Stimulated activated CD8-positive, alpha-beta memory T cell treated with anti-CD3 and anti-CD28 coated beads, Interleukin-4, amount 100 ng/mL, for 48 hours (primary cell): Measurements from ENCODE around the gene NUBPL.
"Not testable (repeated sequence)": the region's sequence is repeated elsewhere in the genome, so short reads cannot be mapped to it uniquely, and the experiment has no call there.

Source experiments
- DNase-seq: peaks from one replicate; pipeline ENCODE4 v3.0.0-alpha.2; 2020

The NUBPL gene

GRCh38 chr14:31749275-31749674 lies 188.1 kb downstream of the NUBPL start:
- no peak for DNase-seq

GRCh38 chr14:31751047-31751446 lies 189.8 kb downstream of the NUBPL start:
- DNase-seq: not testable (repeated sequence)

GRCh38 chr14:31752867-31753661 lies 191.9 kb downstream of the NUBPL start:
- DNase-seq: no peak

GRCh38 chr14:31758941-31759340 lies 197.7 kb downstream of the NUBPL start:
- no peak for DNase-seq

- no peak for DNase-seq
Measured at GRCh38 chr14:31760277-31760676, 199.1 kb downstream of the NUBPL start.

GRCh38 chr14:31761325-31761724 lies 200.1 kb downstream of the NUBPL start:
- DNase-seq: no peak

- DNase-seq: no peak
Measured at GRCh38 chr14:31763041-31763440, 201.8 kb downstream of the NUBPL start.

- no peak for DNase-seq
Measured at GRCh38 chr14:31766315-31766892, 205.2 kb downstream of the NUBPL start.

- no peak for DNase-seq
Measured at GRCh38 chr14:31768355-31768754, 207.2 kb downstream of the NUBPL start.

GRCh38 chr14:31770271-31770670 lies 209.1 kb downstream of the NUBPL start:
- no peak for DNase-seq

- DNase-seq: no peak
Measured at GRCh38 chr14:31774567-31774966, 213.4 kb downstream of the NUBPL start.

GRCh38 chr14:31777312-31777711 lies 216.1 kb downstream of the NUBPL start:
- no peak for DNase-seq

- no peak for DNase-seq
Measured at GRCh38 chr14:31781578-31781977, 220.4 kb downstream of the NUBPL start.

GRCh38 chr14:31785574-31785973 lies 224.4 kb downstream of the NUBPL start:
- DNase-seq: no peak

- DNase-seq: no peak
Measured at GRCh38 chr14:31787377-31787776, 226.2 kb downstream of the NUBPL start.

GRCh38 chr14:31788340-31788739 lies 227.1 kb downstream of the NUBPL start:
- no peak for DNase-seq

GRCh38 chr14:31792726-31793125 lies 231.5 kb downstream of the NUBPL start:
- no peak for DNase-seq

GRCh38 chr14:31797946-31798345 lies 236.7 kb downstream of the NUBPL start:
- not testable (repeated sequence) for DNase-seq

- no peak for DNase-seq
Measured at GRCh38 chr14:31802838-31803237, 241.6 kb downstream of the NUBPL start.

- no peak for DNase-seq
Measured at GRCh38 chr14:31806249-31806648, 245.0 kb downstream of the NUBPL start.

GRCh38 chr14:31811693-31812628 lies 250.8 kb downstream of the NUBPL start:
- DNase-seq: not testable (repeated sequence)

- not testable (repeated sequence) for DNase-seq
Measured at GRCh38 chr14:31813724-31814490, 252.7 kb downstream of the NUBPL start.

- no peak for DNase-seq
Measured at GRCh38 chr14:31819281-31819680, 258.1 kb downstream of the NUBPL start.
